NCI-H146 treated with DMSO at 0.1 percent for 48 hours (cell line): ENCODE data around the gene RGS3.

Experiments used
- DNase-seq: peaks from one replicate; lab custom pipeline; 2025; ENCODE audit not compliant: unreplicated experiment; lab: John Stamatoyannopoulos, UW

RGS3 gene

DNA sequence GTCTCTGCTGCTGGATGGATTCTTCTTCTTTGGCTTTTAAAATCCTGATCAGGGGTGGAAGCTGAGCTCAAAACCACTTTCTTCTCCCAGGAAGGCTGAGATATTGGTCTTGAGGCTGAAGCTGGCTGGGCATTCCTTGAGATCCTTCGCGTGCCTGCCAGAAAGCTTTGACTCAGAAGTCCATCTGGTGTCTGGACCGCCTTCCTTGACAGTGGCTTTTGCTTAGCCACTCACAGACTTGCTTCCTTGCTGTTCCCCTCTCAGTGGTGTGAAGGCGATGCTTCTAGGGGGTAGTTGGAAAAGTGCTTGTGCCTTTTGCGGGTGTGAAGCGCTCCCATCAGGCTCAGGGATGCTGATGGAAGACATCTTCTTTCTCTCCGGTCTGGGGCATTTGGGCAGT lies 45.9 kb downstream of the RGS3 start:
- no peak for DNase-seq

- DNase-seq: peak; percentile 29
These were observed 47.6 kb downstream of the RGS3 start for GRCh38 chr9:113511047-113511521.

GRCh38 chr9:113511856-113512761 lies 48.6 kb downstream of the RGS3 start:
- no peak for DNase-seq

GRCh38 chr9:113513111-113513510 lies 49.6 kb downstream of the RGS3 start:
- DNase-seq: no peak

GRCh38 chr9:113513536-113513935 lies 50.0 kb downstream of the RGS3 start:
- DNase-seq: no peak

DNA sequence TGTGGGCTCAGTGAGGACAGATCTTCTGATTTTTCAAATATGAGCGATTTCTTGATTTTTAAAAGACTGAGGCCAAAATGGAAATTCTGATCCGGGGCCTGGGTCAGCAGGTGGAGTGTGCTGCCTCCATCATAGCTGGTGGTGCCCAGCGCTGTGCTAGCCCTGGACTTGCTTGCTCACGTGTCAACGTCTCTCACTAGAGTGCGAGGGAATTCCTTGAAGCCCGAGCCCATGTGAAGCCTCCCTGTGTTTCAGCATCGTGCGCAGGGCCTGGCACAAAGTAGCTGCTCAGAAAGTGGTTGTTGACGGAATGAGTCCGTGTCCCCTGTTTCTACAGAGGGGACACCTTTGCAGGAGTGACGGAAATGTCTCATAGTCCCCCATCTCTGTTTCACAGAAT lies 50.5 kb downstream of the RGS3 start:
- no peak for DNase-seq

- DNase-seq: no peak
These were observed 51.2 kb downstream of the RGS3 start for GRCh38 chr9:113514748-113515147.

GRCh38 chr9:113515862-113516261 lies 52.3 kb downstream of the RGS3 start:
- DNase-seq: no peak

DNA sequence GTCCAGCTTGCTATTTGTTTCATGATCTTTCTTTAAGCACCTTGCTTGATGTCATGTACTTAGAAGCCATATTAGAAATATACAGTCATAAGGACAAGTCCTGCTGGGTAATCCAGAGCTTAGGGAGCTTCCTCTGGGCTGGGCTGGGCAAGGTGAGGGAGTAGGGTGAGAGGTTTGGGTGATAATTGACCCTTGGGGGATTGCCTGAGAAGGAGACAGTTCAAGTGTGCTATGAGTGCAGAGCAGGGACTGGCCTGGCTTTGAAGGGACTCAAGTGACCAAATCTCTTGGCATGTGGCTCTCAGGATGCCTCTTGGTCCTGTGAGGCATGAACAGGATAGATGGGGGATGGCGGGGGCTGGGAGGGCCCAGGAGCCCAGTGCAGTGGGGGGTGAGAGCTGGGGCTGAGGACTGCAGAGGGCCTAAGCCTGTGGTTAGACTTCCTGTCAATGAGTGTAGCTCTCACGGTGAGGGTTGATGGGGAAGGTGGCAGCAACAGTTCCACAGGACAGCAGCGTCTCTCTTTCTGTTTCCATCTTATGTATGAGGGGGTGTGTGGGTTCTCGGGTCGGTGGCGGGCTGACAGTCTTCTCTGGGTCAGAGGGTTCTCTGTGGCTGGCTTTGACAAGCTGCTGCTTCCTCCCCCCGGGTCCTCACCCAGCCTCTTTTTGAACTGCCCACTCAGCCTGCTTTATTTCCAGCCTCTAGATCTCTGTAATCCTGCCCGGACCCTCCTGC lies 53.5 kb downstream of the RGS3 start:
- DNase-seq: no peak

- DNase-seq: no peak
These were observed 56.0 kb downstream of the RGS3 start for GRCh38 chr9:113519426-113520108.

- DNase-seq: no peak
These were observed 56.6 kb downstream of the RGS3 start for GRCh38 chr9:113520109-113520642.

DNA sequence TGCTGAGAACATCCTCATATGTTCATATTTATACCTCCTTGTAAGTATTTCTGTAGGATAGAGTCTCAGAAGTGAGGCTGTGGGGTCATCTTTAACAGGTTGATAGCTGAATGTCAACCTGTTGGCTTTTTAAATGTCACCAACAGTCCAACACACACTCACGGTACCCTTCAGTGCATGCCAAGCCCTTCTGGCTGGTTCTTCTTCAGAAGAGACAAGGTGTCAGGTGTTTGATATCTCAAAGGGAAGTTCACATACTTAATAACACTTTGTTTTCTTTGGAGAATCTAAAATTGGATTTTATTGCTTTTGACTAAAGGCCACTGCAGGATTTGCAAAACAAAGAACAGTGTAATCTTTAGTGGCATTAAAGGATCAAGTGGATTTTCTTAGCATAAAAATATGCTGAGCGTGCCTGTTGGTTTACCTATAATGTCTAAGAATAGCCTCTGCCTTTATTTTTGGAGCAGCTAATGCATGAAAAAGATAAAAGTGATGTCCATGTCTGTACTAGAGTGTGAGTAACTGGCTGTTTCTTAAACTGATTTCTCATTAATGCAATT lies 58.2 kb downstream of the RGS3 start:
- DNase-seq: no peak

GRCh38 chr9:113522419-113522818 lies 58.9 kb downstream of the RGS3 start:
- DNase-seq: no peak

DNA sequence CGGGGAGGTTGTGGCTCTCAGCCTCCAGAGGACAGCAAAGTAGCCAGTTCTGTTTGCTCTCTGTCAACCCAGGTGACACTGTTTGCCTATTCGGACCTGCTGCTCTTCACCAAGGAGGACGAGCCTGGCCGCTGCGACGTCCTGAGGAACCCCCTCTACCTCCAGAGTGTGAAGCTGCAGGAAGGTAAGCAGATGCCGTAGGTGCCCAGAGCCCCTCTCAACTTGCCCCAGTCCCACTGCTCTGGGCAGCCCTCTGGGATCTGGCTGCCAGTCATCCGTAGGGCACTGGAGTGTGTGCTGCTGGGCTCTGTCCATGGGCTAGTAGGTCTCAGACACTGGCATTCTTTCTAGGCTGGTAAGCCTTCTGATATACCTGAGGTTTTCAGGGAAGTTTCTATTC lies 59.3 kb downstream of the RGS3 start:
- no peak for DNase-seq

GRCh38 chr9:113523421-113524141 lies 60.1 kb downstream of the RGS3 start:
- no peak for DNase-seq

DNA sequence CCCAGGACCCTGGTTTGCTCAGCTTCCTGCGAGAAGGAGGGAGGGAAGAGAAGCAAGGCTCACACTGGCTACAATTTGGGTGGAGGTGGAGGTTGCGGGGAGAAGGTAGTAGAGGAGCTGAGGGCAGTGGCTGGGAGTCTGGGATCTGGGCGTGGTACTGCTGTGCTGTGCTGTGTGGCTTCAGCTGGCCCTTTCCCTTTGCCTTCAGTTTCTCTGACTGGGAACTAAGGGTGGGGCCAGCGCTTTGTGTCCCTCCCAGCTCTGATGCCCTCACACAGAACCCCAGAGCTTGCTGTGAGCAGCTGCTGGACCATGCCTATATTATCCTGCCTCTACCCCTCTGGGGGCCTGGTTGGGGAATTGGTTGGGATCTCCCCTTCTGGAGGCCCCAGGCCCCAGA lies 60.9 kb downstream of the RGS3 start:
- DNase-seq: no peak

- DNase-seq: no peak
These were observed 61.7 kb downstream of the RGS3 start for GRCh38 chr9:113525205-113525604.

- DNase-seq: no peak
These were observed 62.3 kb downstream of the RGS3 start for GRCh38 chr9:113525831-113526230.

- DNase-seq: no peak
These were observed 62.8 kb downstream of the RGS3 start for GRCh38 chr9:113526231-113526746.

GRCh38 chr9:113526841-113527240 lies 63.3 kb downstream of the RGS3 start:
- DNase-seq: no peak
